Left lobe of liver (tissue), 2 donors: ENCODE results near the gene PDGFA. TPM values are rescaled to one million over a fixed set of nuclear protein-coding genes. Genes with fewer than 3 reads are reported as not detected.
A peak's percentile ranks its signal among the peaks of the same experiment; 100 is the strongest.

Experiments
- ATAC-seq: fragments of 200-7000 bp; cut with Tn5 transposase; one replicate; pipeline ENCODE4 v1.9.1; 2020; ENCODE audit warnings: mild to moderate bottlenecking, moderate library complexity
- DNase-seq: peaks from one replicate; pipeline ENCODE4 v3.0.0-alpha.2; 2020; ENCODE audit warnings: low spot score
- total RNA-seq: library from RNA; stranded (reverse); gene quantifications from one replicate; pipeline ENCODE4 v1.2.1, GENCODE V29; 2021
- donor health status: DM: no; HTN: no; CAD: no; lungs with moderate emphysema.
- donor health status: DM: no; HTN: yes; CAD: no.

Gene PDGFA
- total RNA-seq, 1 donor from 2014 or later = 2.7 TPM

GRCh38 chr7:518630-519483 lies 789 bp downstream of the PDGFA start:
- DNase-seq (peak; percentile 84), ATAC-seq (peak; percentile 75)

- DNase-seq (peak; percentile 60), ATAC-seq (peak; percentile 25)
Measured at GRCh38 chr7:517774-518629, 1.6 kb downstream of the PDGFA start.

GRCh38 chr7:516606-517456 lies 2.8 kb downstream of the PDGFA start:
- peak; percentile 49 for ATAC-seq
- DNase-seq = peak; percentile 66

GRCh38 chr7:516216-516605 lies 3.4 kb downstream of the PDGFA start:
- DNase-seq = no peak
- no peak for ATAC-seq

- no peak for ATAC-seq
- no peak for DNase-seq
Measured at GRCh38 chr7:515628-516027, 4.0 kb downstream of the PDGFA start.

- DNase-seq (no peak), ATAC-seq (no peak)
Measured at GRCh38 chr7:514651-515598, 4.7 kb downstream of the PDGFA start.

- no peak for DNase-seq
- no peak for ATAC-seq
Measured at GRCh38 chr7:514242-514641, 5.4 kb downstream of the PDGFA start.

GRCh38 chr7:513521-514166 lies 6.0 kb downstream of the PDGFA start:
- no peak for ATAC-seq
- DNase-seq = no peak

- ATAC-seq = no peak
- no peak for DNase-seq
Measured at GRCh38 chr7:512541-513311, 6.9 kb downstream of the PDGFA start.

GRCh38 chr7:512146-512510 lies 7.5 kb downstream of the PDGFA start:
- ATAC-seq = no peak
- DNase-seq = no peak

GRCh38 chr7:511476-512145 lies 8.0 kb downstream of the PDGFA start:
- ATAC-seq = no peak
- DNase-seq = no peak

GRCh38 chr7:510782-511281 lies 8.8 kb downstream of the PDGFA start:
- ATAC-seq (no peak), DNase-seq (no peak)

- ATAC-seq = no peak
- no peak for DNase-seq
Measured at GRCh38 chr7:510131-510481, 9.5 kb downstream of the PDGFA start.

GRCh38 chr7:509426-510130 lies 10.1 kb downstream of the PDGFA start:
- no peak for DNase-seq
- no peak for ATAC-seq

GRCh38 chr7:508461-509170 lies 11.0 kb downstream of the PDGFA start:
- ATAC-seq (no peak), DNase-seq (no peak)

- DNase-seq (no peak), ATAC-seq (no peak)
Measured at GRCh38 chr7:507623-508300, 11.9 kb downstream of the PDGFA start.
